CD4-positive, alpha-beta T cell treated with Interleukin-6 at 100 ng/mL for 8 hours (primary cell): ENCODE data around the gene CHRNA10.
"Not testable (repeated sequence)": the region's sequence is repeated elsewhere in the genome, so short reads cannot be mapped to it uniquely, and the experiment has no call there.

Source experiments
- DNase-seq: peaks from one replicate; pipeline ENCODE4 v3.0.0-alpha.2; 2020; ENCODE audit warnings: mixed read lengths, low spot score

The CHRNA10 gene

GRCh38 chr11:3665336-3666022, 5.7 kb downstream of the CHRNA10 start:
- DNase-seq = no peak

GRCh38 chr11:3664032-3664630, 7.1 kb downstream of the CHRNA10 start:
- DNase-seq = no peak

GRCh38 chr11:3662856-3663255, 8.3 kb downstream of the CHRNA10 start:
- DNase-seq = no peak

GRCh38 chr11:3660960-3661359, 10.2 kb downstream of the CHRNA10 start:
- no peak for DNase-seq

- DNase-seq = no peak
Observed at GRCh38 chr11:3659595-3660515, 11.3 kb downstream of the CHRNA10 start.

GRCh38 chr11:3658252-3658651, 12.9 kb downstream of the CHRNA10 start:
- DNase-seq = no peak

GRCh38 chr11:3657331-3657730, 13.9 kb downstream of the CHRNA10 start:
- DNase-seq = not testable (repeated sequence)

- no peak for DNase-seq
Observed at GRCh38 chr11:3655547-3655946, 15.6 kb downstream of the CHRNA10 start.

- not testable (repeated sequence) for DNase-seq
Observed at GRCh38 chr11:3652514-3652913, 18.7 kb downstream of the CHRNA10 start.

GRCh38 chr11:3649374-3649773, 21.8 kb downstream of the CHRNA10 start:
- not testable (repeated sequence) for DNase-seq

- DNase-seq = not testable (repeated sequence)
Observed at GRCh38 chr11:3648843-3649242, 22.3 kb downstream of the CHRNA10 start.

- no peak for DNase-seq
Observed at GRCh38 chr11:3645552-3645951, 25.6 kb downstream of the CHRNA10 start.

GRCh38 chr11:3644817-3645235, 26.4 kb downstream of the CHRNA10 start, which contains the start of gene ART1:
ART1 (plus strand) TSS chr11:3645128; CDS start chr11:3659214, 14,086 bp downstream.
- DNase-seq = no peak

GRCh38 chr11:3643102-3643546, 28.1 kb downstream of the CHRNA10 start:
- not testable (repeated sequence) for DNase-seq

- DNase-seq = peak; percentile 70
Observed at GRCh38 chr11:3642071-3642951, 28.9 kb downstream of the CHRNA10 start.

GRCh38 chr11:3641701-3642070, 29.5 kb downstream of the CHRNA10 start, which contains the start of gene ART5:
ART5 (minus strand) TSS chr11:3641992; CDS start chr11:3641862, 130 bp downstream.
- no peak for DNase-seq

- DNase-seq = no peak
Observed at GRCh38 chr11:3641191-3641590, 30.0 kb downstream of the CHRNA10 start.

- no peak for DNase-seq
Observed at GRCh38 chr11:3639841-3640240, 31.3 kb downstream of the CHRNA10 start.

- DNase-seq = no peak
Observed at GRCh38 chr11:3638513-3638912, 32.7 kb downstream of the CHRNA10 start.

- no peak for DNase-seq
Observed at GRCh38 chr11:3637201-3637600, 34.0 kb downstream of the CHRNA10 start.

- DNase-seq = no peak
Observed at GRCh38 chr11:3635641-3636375, 35.4 kb downstream of the CHRNA10 start.
